HG03064 (cell line): ENCODE data around the gene WDR1.
A peak's percentile ranks its signal among the peaks of the same experiment; 100 is the strongest.

Source experiments
- ATAC-seq: cut with Tn5 transposase; IDR thresholded peaks from one replicate; pipeline ENCODE4 v1.9.1; 2021; ENCODE audit warnings: low read depth; ENCODE audit not compliant: unreplicated experiment

Gene WDR1

DNA sequence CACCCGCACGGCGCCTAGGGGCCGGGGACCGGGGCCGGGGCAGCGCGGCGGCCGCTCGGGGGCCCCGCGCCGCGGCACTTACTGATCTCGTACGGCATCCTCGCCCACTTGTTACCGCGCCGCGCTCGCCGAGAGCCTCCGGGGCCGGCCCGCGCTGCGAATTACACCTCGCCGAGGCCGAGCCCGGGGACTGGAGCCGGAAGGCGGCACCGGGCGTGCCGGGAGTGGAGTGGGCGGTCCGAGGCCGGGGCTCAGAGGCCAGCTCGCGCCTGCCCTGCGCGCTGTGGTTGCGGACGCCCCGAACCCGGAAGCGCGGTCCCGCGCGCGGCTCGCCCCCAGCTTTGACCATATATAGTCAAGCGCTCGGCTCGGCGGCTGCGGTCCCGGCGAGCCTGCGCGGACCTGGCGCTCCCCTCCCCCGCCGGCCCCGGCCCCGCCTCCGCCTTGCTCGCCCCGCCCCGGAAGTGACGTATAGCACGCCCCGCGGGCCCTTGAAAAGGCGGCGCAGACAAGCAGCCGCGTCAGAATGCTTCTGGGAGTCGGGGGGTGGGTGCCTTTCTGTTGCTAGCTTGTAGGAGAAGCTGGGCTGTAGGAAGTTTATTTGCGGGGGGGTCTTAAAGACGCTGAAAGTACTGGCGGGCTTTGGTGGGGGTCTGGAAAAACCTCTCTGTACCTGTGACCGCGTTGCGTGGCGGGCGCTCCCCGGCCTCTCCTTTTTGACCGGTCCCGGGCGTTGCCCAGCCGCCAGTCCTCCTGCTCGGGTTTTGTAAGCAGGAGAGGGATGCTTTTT lies at the start of gene WDR1:
TSS of gene WDR1 (minus strand) at position 231 of the 790 bp plus-strand sequence. CDS start at position 98, 133 bp downstream.
- ATAC-seq, result peak; percentile 86

DNA sequence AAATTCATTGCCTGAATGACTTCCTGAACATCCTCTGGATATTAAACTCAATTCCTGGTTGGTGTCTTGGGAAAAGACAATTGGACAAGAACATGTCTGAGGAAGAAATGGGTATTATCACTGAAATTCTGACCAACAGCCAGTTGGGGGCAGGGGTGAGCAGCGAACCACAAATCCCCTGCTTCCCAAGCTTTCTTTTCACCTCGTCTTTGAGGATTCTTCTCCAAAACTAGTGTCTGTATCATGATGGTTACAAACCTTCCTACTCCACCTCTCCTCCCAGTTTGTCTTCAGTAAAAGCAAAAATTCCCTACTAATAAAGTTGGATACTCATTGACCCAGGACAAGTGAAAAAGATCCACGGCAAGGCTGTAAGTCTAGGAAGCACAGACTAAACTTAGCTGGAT lies 48.3 kb upstream of the WDR1 start:
- ATAC-seq, result no peak

- ATAC-seq, result no peak
Measured at GRCh38 chr4:10163296-10163695, 46.7 kb upstream of the WDR1 start.

DNA sequence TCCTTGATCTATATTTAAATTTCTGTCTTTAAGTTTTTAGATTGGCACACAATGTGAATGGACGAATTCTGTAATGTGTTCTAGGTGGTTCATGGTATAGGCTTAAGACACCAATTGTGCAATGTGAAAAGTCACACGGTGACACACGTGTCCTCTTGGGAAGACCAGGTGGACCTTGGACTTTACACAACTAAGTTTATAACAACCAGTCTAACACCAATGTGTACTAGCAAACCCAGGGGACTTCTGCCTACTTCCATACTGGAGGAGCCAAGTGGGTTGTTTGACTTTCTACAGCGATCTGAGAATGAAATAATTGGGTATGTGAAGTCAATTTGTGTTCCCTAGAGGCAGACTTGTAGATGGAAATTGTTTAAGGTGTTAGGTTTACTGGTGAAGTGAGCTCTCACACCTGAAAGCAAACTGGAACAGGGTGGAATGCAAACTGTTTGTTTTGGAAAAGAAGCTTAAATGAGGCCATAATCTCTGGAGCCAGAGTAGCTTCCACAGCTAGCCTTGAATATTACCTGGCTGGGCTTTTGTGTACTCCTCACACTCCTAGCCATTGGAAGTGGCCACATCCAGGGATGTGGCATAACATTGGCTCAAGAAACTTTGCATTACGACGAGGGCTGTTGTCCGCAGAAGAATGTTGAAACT lies 45.9 kb upstream of the WDR1 start:
- no peak for ATAC-seq

DNA sequence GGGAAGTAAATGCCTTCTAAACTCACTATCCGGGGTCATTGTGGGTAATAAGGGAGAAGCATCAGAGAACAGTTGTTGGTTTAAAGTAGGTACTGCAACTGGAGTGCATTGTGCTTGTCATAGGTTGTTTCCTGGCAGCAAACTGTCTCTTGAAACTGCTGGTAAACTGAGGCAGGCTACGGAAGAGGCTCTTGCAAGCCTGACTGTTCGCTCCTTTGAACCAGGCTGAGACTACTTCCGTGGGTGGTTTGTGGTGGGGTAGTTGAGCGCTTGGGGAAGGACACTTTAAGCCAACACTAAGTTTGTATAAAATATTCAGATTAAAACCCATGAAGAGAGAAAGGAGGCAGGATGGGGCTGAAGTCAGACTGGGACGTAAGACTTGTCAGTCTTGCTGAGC lies 45.2 kb upstream of the WDR1 start:
- ATAC-seq, result no peak

DNA sequence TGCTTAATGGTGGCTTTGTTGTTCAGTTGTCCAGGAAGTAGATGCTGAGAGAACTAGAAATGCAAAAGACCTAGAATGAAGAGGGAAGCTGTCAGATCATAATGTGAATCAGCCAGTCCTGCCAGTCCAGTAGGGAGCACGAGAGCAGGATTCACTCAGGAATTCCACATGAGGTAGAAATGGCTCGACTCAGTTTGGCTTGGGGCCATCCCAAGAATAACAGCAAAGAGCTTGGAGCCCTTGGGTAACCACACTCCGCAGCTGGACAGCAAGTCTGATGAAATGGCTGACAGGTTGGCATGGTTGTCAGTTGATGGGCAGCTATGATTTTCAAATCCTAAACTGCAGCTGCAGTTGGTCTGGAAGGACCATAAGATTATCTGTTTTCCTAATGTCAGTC lies 44.5 kb upstream of the WDR1 start:
- ATAC-seq, result no peak

DNA sequence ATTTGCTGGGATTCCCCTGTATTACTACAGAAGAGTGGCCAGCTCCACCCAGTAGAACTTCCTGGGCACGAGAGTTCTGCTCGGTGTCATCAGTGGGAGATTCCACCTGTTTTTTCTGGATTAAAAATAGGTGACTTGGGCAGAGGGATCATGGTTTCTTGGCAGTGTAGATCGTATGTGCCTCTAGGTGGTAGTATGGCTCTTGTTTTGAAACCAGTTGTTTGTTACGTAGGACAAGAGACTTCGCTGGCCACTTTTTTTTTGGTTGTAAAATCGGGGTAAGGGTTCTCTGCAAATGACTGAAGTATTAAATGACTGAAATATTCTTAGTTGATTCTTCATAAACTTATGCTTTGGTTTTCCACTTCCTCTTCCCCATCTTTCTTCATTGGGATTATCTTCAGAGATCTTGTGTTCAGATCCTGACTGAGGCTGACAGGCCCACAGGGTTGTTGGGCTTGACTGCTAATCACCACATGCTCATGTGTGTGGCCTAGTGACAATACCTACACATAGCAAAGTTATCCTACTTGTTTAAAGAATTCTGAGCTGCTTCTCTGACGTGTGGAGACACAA lies 43.8 kb upstream of the WDR1 start:
- no peak for ATAC-seq

- ATAC-seq, result no peak
Measured at GRCh38 chr4:10159671-10160070, 43.1 kb upstream of the WDR1 start.

DNA sequence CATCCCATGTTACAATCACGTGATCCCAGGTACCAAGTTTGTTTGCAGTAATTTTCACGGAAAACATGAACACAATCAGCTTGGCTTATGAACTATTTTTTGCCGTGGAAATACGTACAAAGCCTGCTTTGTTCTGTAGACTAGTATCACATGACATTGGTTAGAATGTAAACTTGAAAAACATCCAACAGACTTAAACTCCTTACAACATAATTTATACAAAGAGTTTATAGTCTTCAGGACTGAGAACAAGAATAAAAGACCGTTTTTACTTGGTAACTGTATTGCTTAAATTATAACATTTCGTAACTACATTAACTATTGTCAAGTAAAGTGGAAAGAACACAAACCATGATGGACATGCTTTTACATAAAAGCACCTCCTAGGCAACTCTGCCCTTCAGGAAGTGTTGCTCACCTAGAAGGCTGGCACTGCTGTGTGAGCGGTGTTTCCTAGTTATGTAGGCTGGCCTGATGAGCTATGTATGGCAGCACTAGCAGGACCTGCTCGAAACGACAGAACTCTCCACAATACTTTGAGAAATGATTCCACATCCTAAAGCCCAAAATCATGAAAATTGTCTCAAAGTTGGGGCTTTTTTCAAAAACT lies 41.8 kb upstream of the WDR1 start:
- ATAC-seq, result no peak

- ATAC-seq, result no peak
Measured at GRCh38 chr4:10157478-10158332, 41.1 kb upstream of the WDR1 start.

GRCh38 chr4:10154241-10154640 lies 37.6 kb upstream of the WDR1 start:
- no peak for ATAC-seq

GRCh38 chr4:10153161-10153560 lies 36.6 kb upstream of the WDR1 start:
- ATAC-seq, result no peak

DNA sequence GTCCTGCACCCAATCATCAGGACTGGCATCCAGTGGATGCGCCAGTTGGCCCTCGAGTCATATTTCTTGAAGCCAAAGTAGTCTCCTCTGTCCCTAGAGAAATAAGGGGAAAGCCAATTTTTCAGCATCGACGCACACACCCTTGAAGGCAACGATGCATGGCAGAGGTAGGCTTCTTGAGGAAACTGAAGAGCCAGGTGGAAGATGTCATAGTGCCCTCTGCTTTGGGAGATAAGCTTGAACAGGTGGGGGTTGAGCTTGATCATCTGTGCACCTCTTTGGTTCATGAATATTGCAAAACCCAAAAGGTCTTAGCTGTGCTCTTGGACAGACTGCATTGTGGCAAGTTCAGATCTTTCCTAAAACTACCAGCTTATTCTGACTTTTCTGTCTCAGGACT lies 34.6 kb upstream of the WDR1 start:
- peak; percentile 92 for ATAC-seq

DNA sequence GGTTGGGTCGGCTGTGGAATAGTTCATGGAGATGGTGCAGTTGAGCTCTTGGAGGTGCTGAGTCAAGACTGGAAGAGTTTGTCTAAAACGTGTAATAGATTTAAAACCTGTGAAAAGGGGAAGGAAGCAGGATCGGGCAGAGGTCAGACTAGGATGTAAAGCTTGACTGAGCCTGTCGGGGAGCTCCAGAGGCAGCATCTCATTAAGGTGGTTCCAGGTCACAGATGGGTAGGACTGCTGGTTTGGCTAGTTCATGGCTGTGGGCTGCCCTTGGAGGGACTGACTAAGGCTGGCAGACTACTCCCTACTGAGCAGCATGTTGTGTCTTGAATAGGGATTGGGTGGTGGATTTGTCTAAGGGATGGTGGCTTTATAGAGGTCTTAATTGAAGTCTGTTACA lies 28.4 kb upstream of the WDR1 start:
- no peak for ATAC-seq

DNA sequence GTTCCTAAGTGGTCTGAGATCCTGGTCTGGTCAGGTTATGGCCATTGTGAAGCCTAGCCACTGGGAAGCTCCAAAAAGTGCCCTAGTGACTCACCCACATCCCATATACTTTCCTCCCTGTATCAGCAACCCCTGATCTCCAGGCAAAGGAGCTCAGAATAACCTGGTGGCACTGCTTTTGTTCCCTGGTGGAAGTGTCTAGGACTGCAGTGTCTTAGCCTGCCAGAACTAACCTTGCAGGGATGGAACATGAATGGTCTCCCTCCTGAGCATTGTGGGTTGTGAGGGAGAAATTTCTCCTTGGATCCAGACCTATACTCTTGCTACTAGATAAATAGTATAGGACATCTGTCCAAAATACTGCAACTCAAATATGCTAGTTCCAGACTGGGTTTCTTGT lies 27.9 kb upstream of the WDR1 start:
- ATAC-seq, result no peak

GRCh38 chr4:10143171-10143570 lies 26.6 kb upstream of the WDR1 start:
- ATAC-seq, result no peak

GRCh38 chr4:10140866-10141759 lies 24.5 kb upstream of the WDR1 start:
- ATAC-seq, result no peak

DNA sequence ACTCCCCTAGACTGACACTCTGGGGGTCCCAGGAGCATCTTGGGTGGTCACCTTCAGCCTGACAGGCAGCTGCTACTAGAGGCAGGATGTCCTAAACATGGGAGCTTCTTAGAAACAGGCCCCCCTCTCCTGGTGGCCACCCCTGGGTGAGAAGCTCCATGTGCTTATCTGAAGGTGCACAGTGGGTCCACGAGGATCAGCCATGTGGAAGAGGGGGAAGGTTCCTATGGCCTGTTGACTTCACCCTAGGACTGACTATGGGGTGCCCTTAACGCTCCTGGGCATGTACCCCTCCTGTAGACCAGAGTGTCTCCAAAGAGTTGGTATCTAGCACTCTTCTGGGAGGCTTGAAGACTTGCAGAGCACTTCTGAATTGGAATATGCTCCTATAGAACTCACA lies 22.9 kb upstream of the WDR1 start:
- no peak for ATAC-seq

DNA sequence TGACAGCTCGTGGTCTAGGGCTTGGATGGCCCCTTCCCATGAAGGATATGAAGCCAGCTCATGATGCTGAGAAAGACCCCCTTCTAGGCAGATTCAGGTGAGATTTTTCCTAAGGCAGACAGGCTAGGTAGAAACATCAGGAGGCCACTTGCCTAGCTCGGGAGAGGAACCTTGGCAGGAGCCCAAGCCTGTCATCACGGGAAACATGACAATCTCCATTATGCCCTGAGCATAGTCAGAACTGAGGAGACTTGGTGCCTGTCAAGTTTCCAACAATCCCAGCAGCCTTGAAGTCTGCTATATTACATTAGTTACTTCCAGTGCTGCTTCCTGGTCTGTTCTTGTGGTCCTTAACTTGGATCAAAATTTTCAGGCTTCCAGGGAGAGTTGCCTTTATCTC lies 18.7 kb upstream of the WDR1 start:
- no peak for ATAC-seq

DNA sequence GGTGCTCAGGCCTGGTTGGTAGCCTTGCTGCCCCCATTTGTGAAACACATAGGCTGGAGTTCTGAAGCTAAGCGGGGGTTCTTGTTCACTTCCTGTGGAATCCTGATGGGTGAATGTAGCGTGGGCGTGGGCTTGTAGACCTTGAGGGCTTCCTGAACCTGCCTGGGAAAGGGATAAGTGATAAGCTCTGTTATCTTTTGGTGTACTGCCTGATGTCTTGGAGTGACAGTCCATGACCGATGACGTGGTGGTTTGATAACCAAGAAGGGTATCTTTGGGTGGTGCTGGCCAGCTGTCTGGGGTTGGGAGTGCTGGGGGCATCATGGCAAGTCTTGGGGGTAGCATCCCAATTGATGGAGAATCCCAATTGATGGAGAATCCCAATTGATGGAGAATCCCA lies 17.5 kb upstream of the WDR1 start:
- no peak for ATAC-seq
